Body of pancreas (tissue), 4 donors: Measurements from ENCODE around the gene CGAS.

Source experiments
- CTCF ChIP-seq, 7 experiments: fragments of 450-650 bp in 4 of 7; fragments of 200-600 bp in 3 of 7; sonication (generic) in 3 of 7; IDR thresholded peaks; one replicate each; pipeline ENCODE4 v1.5.1; 2016 to 2019; ENCODE audit warnings: antibody characterized with exemption in 7 of 7
- POLR2A ChIP-seq, 3 donors: fragments of 450-650 bp; IDR thresholded peaks; one replicate each; pipeline ENCODE4 v1.6.1; 2016; ENCODE audit warnings: antibody characterized with exemption in 3 of 3, mild to moderate bottlenecking in 2 of 3

GRCh38 chr6:73476723-73477122 is 24.6 kb upstream of the CGAS start:
- no peak for TF ChIP-seq CTCF (IDR thresholded peaks at IDR 0.05)
- TF ChIP-seq POLR2A (IDR thresholded peaks at IDR 0.05) = no peak
